ENCODE measurements around the gene DCAF11.

DNA sequence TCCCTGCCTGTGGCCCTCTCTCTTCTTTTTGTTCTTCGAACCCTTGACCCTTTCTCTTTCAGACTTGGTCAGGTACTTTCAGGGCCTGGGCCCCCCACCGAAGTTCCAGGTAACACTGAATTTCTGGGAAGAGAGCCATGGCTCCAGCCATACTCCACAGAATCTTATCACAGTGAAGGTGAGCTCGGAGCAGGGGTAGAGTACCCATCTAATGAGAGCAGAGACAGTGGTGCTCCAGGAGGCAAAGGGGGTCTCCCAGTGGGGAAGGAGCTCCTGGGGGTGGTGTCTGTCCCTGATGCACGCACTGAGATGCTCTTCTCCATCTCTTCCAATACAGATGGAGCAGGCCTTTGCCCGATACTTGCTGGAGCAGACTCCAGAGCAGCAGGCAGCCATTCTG is 51.2 kb downstream of the DCAF11 start:
- TF ChIP-seq, protein P1, sequence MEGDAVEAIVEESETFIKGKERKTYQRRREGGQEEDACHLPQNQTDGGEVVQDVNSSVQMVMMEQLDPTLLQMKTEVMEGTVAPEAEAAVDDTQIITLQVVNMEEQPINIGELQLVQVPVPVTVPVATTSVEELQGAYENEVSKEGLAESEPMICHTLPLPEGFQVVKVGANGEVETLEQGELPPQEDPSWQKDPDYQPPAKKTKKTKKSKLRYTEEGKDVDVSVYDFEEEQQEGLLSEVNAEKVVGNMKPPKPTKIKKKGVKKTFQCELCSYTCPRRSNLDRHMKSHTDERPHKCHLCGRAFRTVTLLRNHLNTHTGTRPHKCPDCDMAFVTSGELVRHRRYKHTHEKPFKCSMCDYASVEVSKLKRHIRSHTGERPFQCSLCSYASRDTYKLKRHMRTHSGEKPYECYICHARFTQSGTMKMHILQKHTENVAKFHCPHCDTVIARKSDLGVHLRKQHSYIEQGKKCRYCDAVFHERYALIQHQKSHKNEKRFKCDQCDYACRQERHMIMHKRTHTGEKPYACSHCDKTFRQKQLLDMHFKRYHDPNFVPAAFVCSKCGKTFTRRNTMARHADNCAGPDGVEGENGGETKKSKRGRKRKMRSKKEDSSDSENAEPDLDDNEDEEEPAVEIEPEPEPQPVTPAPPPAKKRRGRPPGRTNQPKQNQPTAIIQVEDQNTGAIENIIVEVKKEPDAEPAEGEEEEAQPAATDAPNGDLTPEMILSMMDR (IDR thresholded peaks at IDR 0.05), result no peak
- TF ChIP-seq POLR2A (IDR thresholded peaks at IDR 0.05), result no peak

All from esophagus squamous epithelium (tissue), 4 donors.